NCI-H146 (cell line): ENCODE data around the gene IMMP2L.
"Not testable (repeated sequence)": the region's sequence is repeated elsewhere in the genome, so short reads cannot be mapped to it uniquely, and the experiment has no call there.

ENCODE experiments used
- DNase-seq: peaks from one replicate; lab custom pipeline; 2025; lab: John Stamatoyannopoulos, UW

IMMP2L gene

DNA sequence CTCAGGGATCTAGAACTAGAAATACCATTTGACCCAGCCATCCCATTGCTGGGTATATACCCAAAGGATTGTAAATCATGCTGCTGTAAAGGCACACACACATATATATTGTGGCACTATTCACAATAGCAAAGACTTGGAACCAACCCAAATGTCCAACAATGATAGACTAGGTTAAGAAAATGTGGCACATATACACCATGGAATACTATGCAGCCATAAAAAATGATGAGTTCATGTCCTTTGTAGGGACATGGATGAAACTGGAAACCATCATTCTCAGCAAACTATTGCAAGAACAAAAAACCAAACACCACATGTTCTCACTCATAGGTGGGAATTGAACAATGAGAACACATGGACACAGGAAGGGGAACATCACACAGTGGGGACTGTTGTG, 56.9 kb downstream of the IMMP2L start:
- DNase-seq, result not testable (repeated sequence)

DNA sequence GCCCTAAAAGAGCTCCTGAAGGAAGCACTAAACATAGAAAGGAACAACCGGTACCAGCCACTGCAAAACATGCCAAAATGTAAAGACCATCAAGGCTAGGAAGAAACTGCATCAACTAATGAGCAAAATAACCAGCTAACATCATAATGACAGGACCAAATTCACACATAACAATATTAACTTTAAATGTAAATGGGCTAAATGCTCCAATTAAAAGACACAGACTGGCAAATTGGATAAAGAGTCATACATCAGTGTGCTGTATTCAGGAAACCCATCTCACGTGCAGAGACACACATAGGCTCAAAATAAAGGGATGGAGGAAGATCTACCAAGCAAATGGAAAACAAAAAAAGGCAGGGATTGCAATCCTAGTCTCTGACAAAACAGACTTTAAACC, 60.5 kb downstream of the IMMP2L start:
- not testable (repeated sequence) for DNase-seq

DNA sequence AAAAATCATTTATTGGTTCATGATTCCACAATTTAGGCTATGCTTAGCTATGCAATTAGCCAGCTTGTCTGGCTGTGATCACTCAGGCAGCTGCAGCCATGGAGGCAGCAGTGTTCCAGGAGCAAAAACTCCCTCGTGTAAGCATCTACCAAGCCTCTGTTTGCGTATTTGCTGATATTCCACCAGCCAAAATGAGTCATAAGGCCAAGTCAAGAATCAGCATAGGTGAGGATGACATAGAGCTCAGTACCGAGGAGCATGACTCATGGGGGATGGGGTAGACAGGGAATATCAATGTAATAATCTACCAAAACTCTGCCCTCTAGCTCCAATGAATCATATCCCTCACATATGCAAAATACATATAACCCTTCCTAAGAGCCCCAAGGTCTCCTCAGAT, 63.3 kb downstream of the IMMP2L start:
- no peak for DNase-seq

DNA sequence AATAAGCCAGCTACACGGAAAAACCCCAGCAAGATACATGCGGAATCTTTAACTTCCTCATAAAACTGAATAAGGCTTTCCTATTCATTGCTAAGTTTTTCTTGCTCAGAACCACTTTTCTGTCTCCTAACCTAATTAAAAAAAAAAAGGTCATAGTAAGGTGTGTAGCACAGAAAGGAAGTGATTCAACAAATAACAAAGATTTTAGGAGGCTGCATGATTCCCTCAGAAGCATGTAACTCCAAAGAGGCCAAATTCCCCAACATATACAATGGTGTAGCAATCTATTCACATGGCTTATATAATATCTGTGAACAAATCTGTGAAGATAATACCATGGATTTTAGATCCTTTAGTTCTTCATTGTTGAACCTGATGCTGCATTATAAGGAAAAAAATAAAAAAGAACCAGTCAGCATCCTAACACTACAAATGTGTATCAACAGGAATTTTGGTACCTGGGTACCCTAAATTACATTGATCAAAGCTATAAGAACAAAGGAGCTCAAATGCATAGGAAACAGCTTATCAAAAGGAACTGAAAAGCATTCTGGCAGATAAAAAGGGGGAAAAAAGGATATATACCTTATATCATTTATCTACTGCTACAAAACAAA, 63.8 kb downstream of the IMMP2L start:
- no peak for DNase-seq

DNA sequence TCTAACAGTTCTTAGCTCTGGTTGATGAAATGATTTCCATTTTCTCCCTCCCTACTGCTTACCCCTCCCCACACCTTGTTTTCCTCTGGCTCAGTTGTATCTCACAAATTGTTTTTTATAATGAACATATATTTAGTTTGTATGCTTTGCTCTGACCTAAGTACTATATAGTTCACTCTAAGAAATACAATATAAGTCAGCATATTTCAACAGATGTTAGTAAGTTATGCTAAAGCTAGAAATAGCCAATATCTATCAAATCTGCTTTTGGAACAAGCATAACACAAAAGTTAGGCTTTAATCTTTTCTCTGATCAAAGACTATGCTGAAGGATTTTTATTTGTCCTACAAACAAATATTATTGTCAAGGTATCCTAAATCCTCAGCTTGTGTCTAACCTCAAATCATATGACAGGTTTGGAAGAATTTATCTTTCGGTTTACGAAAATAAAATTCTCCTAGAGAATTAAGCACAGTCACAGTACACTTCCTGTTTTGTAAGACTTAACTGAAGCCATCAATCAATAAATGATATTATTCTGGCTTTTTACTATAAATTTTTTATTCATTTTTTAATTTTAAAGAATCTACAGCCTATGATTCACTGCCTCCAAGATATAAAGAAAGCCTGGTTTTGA, 67.0 kb downstream of the IMMP2L start:
- DNase-seq, result no peak

DNA sequence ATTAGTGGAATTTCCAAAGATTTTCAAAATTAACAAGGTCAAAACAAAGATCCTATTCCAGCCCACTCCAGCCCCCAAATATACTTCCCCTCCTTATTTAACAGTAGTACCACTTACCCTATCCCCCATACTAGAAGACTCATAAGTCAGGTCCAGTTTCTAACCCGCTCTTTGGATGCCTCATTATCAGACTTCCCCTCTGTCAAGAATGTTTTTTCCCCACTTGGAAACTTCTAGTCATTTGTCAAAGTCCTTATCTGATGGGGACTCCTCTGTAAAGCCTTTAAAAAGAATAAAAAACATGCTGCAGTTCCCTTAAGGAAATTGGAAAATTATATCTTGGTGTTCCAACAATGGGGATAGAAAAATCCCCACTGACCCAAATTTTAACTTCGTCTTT, 70.1 kb downstream of the IMMP2L start:
- no peak for DNase-seq

DNA sequence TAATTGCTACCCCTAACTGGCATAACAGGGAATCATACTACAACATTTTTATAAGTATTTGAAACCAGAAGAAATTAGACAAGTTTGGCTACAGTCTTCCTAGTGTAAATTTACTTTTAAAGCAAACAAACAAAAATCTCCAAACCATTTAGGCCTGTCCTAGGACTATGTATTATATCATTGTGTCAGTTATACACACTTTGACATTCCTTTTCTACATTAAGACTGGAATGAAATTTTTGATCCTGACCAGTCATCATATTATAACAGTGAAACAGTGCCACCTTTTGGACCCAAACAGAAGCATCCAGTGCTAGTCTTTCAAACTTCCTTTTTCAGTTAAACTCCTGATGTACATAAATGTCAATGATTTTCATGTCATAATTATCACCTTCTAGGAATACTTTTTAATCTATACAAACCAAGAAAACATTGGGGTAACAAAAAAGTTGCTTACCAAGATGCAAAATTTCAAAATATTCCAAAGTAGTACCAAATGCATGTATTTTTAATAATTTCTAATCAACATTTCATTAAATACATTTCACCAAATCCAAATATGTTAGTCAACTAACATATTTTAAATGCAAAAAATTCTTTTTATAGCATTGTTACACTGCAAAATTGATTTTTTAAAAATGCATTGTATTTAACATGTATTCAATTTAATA, 75.7 kb downstream of the IMMP2L start:
- DNase-seq, result peak; percentile 63

DNA sequence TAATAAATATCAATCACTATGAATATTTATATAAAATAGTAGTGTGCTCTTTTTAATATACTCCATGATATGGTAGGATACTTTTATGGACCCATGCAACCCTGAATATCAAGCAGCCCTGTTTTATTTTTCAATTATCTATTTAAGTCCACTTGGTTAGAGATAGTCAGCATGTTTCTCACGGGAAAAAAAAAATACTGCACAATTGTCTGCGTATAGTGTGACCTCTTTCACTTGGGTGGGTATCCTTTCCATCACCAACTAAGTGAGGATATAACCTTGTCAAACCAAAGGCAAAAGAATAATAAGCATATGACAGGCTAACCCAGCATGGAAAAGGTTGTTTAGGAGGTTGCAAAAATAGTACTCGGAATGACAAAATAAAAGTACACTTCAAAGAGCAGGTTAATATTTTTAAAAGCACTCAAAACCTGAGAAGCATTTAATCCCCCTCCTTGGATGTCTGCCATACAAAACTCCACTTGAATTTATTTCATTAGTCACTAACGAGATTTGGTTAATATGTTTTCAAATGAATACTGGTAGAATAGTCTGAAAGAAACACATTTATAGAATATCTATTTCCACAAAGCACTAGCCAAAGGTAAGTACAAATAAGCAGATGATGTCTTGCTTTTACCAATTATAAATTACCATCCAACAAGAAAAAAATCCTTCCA, 76.5 kb downstream of the IMMP2L start:
- DNase-seq, result no peak

DNA sequence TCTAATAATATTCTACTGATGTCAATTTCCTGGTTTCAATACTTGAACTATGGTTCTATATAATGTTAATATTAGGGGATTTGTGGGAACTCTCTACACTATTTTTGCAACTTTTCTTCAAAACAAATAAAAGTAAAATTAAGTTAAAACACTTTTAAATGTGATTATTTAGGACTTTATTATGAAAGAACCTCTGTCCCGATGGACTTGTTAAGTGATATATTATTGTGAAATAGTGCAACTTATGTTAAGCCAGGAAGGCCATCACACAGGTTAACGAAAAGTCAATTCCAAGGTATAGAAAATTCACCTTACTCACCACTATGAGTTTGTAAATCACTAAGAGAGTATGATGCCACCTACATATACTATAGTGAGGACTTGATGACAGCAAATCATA, 79.2 kb downstream of the IMMP2L start:
- no peak for DNase-seq

DNA sequence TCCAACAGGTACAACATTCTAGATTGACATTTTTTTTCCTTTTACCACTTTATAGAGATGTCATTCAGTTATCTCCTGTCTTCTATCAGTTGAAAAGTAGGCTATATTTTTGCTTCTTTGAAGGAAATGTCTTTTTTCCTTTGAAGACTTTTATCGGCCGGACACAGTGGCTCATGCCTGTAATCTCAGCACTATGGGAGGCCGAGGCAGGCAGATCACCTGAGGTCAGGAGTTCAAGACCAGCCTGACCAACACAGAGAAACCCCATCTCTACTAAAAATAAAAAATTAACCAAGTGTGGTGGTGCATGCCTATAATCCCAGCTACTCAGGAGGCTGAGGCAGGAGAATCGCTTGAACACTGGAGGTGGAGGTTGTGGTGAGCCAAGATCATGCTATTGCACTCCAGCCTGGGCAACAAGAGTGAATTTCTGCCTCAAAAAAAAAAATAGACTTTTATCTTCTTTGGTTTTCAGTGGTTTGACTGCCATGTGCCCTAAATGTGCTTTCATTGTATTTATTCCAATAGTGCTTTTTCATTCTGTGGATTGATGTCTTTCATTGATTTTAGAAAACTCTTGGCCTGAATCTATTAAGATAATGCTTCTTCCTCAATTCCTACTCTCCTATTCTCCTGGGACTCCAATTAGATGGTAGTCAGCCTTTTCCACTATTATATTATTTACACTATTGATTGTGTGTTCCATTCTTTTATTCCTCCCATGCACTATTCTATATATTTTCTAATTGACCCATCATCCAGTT, 84.6 kb downstream of the IMMP2L start:
- DNase-seq, result no peak

DNA sequence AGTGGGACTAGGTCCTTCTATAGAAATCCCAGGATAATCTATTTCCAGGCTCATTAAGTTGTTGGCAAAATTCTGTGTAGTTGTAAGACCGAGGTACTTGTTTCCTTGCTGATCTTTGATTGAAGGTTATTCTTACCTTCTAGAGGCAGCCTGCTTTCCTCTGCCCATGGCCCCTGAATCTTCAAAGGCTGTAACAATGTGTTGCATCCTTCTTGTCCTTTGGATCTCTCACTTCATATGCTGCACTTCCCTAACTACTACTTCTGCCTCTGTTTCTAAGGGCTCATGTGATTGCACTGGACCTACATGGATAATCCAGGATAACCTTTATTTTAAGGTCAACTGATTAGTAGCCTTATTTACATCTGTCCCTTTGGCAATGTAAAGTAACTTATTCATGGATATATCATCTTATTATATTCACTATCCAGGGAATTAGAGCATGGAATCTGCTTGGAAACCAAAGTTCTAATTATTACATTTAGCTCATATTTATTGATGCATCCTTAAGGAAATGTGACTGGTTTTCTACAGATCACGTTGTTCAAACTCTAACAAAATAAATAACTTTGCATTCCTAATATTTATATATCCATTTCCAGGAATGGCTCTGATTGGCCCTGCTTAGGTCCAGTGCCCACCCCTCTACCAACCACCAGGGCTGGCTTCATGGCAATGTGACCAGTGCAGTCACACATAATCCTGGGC, 85.6 kb downstream of the IMMP2L start:
- DNase-seq, result no peak

DNA sequence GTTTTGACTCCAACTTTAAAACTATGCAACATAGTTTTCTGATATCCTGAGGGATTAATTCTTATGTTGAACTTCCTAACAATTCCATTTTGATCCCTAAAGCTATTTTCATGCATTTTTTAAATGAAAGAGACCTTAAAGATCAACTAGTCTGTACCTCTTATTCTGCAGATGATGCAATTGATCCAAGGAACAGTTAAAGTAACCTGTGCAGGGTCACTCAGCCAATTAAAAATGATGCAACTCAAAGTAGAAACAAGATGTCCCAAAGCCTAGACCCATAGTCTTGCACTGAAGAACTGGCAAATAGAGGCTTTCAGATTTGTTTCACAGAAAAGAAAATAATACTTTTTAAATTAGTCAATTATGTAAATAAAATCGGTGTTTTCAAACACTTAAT, 86.3 kb downstream of the IMMP2L start:
- DNase-seq, result no peak

DNA sequence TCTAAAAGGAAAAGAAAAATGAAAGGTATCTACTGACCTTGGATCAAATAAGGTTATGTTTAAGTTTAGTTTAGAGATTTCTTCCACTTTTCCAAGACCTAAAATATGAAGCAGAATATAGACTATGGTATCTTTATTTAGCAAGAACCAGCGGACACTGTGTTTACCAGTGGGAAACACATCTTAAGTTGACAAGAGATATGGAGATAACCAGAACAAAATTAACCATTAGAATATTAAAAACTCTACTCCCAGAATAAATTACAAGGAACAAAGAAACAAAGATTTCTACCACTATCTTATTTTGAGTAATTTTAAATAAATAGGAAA, 86.9 kb downstream of the IMMP2L start:
- DNase-seq, result no peak

DNA sequence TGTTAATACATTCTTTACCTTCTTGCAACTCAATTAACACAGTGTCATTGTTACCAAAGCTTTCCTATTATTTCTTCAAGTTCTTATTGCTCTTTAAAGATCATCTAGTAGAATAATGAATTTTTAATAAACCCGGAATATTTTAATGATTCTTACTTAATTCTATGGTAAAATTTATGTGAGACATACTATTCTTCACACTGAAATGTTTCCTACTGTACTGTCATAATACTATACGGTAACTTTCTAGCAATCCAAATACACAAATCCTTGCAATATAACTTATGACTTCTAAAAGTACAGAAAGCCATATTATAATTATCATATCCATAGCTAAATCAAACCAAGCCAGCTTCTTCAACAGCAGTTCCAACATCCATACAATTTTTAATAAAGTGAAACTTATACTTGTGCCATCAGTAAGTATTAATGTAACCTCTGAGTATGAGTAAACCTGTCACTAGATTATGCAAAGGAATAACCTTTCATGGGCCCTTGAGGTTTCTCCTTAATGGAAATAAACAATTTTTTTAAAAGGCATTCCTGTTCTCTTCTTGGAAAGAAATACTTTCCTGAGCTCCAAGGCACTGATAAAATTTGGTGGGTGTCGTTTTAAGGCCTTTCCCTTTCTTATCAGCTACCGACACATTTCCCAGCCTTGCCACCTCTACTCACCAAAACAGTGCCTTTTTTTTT, 87.4 kb downstream of the IMMP2L start:
- no peak for DNase-seq

DNA sequence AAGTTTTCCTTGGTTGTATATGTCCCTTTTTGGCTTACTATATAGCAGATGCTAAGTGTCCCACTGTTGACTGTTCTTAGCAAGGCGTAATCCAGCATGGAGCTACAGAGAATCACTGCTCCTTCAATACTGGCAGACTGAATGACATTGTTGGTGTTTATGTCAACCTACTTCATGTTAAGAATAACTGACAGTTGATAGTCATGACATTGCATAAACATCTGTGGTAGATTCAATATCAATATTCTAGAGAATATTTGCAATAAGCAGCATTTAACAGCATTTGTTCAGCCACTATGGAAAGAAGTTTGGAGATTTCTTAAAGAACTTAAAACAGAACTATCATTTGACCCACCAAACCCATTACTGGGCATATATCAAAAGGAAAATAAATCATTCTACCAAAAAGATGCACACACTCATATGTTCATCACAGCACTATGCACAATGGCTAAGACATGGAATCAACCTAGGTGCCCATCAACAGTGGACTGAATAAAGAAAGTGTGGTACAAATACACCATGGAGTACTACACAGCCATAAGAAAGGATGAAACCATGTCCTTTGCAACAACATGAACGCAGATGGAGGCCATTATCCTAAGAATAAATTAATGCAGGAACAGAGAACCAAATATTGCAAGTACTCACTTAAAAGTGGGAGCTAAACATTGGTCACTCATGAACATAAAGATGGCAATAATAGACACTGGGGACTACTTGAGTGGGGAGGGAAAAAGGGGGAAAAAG, 88.7 kb downstream of the IMMP2L start:
- no peak for DNase-seq

DNA sequence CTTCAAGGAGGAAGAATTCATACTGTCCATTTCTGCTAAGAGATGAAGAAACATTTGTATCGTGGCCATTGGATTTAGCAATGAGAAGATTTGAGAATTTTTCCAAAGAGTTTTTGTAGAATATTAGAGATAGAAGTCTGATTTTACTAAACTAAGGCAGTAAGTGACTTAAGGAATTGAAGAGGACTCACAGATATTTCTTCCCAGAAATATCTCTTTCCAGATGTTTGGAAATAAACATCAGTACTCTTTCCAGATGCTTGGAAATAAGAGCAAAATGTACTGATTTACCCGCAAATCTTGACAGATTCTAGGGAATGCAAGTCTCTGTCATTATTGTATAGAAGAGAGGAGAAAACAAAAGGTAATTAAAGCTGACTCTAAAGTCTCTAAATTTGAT, 91.3 kb downstream of the IMMP2L start:
- DNase-seq, result no peak

DNA sequence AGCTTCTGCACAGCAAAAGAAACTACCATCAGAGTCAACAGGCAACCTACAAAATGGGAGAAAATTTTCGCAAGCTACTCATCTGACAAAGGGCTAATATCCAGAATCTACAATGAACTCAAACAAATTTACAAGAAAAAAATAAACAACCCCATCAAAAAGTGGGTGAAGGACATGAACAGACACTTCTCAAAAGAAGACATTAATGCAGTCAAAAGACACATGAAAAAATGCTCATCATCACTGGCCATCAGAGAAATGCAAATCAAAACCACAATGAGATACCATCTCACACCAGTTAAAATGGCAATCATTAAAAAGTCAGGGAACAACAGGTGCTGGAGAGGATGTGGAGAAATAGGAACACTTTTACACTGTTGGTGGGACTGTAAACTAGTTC, 92.4 kb downstream of the IMMP2L start:
- DNase-seq, result not testable (repeated sequence)

DNA sequence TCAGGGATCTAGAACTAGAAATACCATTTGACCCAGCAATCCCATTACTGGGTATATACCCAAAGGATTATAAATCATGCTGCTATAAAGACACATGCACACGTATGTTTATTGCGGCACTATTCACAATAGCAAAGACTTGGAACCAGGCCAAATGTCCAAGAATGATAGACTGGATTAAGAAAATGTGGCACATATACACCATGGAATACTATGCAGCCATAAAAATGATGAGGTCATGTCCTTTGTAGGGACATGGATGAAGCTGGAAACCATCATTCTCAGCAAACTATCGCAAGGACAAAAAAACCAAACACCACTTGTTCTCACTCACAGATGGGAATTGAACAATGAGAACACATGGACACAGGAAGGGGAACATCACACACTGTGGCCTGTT, 96.5 kb downstream of the IMMP2L start:
- DNase-seq, result not testable (repeated sequence)

DNA sequence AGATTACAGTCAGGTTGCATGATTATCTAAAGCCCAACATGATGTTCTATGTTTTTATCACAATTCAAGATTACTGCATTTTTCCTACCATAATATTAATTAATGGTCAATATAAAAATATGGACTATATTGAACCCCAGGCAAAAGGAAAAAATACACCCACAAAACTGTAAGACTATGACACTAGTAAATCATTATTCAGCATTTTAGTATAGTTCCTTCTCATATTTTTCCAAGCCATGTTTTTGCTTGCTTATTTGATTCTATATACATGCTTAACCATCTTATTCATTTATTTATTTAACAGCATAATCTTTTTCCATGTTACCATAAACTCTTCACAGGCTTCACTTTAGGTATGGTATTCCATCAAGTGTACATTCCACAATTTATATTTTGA, 101.6 kb downstream of the IMMP2L start:
- no peak for DNase-seq

DNA sequence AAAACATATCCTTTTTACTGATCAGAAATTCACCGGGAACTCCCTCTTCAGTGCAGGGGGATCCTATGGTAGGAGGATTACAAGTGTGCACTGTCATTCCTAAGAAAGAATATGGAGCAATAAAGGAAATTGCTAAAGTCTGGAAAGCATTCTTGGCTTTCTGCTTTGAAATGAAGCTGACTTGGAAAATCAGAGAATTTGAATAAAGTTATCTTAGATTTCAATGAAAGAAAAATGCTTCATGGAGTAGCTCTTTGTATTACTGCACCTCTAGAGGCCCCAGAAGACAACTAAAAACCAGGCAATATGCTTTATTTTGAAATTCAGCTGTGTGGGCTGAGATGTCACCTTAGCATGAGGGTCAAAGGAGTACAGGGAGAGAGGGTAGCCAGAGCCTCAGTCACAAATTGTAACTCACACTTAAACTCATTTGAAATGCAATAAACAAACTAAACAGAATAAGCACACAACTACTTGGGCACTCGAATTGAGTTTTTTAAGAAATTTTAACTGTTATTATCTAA, 102.5 kb downstream of the IMMP2L start:
- no peak for DNase-seq
